ENCODE measurements around the gene SCGB2A2. TPM values are rescaled to one million over a fixed set of nuclear protein-coding genes. Genes with fewer than 3 reads are reported as not detected.

SCGB2A2 gene
- polyA plus RNA-seq = under 1 TPM in 1 of 3 donors, not detected in 2; 0.22 TPM

GRCh38 chr11:62269654-62270278 is at the start of gene SCGB2A2:
SCGB2A2 (plus strand) TSS chr11:62270158; CDS start chr11:62270217, 59 bp downstream.
- H3K27ac ChIP-seq (ENCODE audit: low read depth, low read length) = no peak within 1 kb of the TSS
- WGBS, 3 donors = 69 to 77% (median 75%) methylated on average over 10 of the region's 10 CpGs

GRCh38 chr11:62221498-62221897 is 48.5 kb upstream of the SCGB2A2 start:
- no peak overlapping the region for H3K27ac ChIP-seq (ENCODE audit: low read depth, low read length)
- 90 to 95% (median 93%) methylated on average over 3 of the region's 3 CpGs for WGBS, 3 donors

GRCh38 chr11:62223095-62223494 is 46.9 kb upstream of the SCGB2A2 start:
- no peak overlapping the region for H3K27ac ChIP-seq (ENCODE audit: low read depth, low read length)

GRCh38 chr11:62233730-62234129 is 36.2 kb upstream of the SCGB2A2 start:
- H3K27ac ChIP-seq (ENCODE audit: low read depth, low read length) = no peak overlapping the region

GRCh38 chr11:62236187-62236586 is 33.8 kb upstream of the SCGB2A2 start:
- 55 to 84% (median 73%) methylated on average over 2 of the region's 2 CpGs for WGBS, 3 donors
- no peak overlapping the region for H3K27ac ChIP-seq (ENCODE audit: low read depth, low read length)

GRCh38 chr11:62237499-62237898 is 32.5 kb upstream of the SCGB2A2 start:
- whole genome bisulfite sequencing, 3 donors = 66 to 69% (median 69%) methylated on average over 4 of the region's 4 CpGs
- no peak overlapping the region for H3K27ac ChIP-seq (ENCODE audit: low read depth, low read length)

GRCh38 chr11:62238151-62238550 is 31.8 kb upstream of the SCGB2A2 start:
- 72 to 85% (median 82%) methylated on average over 4 of the region's 4 CpGs for WGBS, 3 donors

GRCh38 chr11:62241095-62241494 is 28.9 kb upstream of the SCGB2A2 start:
- 80 to 96% (median 81%) methylated on average over 3 of the region's 3 CpGs for WGBS, 3 donors
- H3K27ac ChIP-seq (ENCODE audit: low read depth, low read length) = no peak overlapping the region

More at GRCh38 chr11:62238151-62238550, 31.8 kb upstream of the SCGB2A2 start:
- H3K27ac ChIP-seq (ENCODE audit: low read depth, low read length) = no peak overlapping the region

- 16 to 30% (median 18%) methylated on average over 3 of the region's 3 CpGs for WGBS, 3 donors
- H3K27ac ChIP-seq (ENCODE audit: low read depth, low read length) = no peak within 1 kb of the TSS
Observed at GRCh38 chr11:62242021-62242420, 27.9 kb upstream of the SCGB2A2 start, which contains the start of gene SCGB1D2. SCGB1D2 (plus strand) TSS chr11:62242239; CDS start chr11:62242308, 69 bp downstream.

GRCh38 chr11:62245271-62245753 is 24.6 kb upstream of the SCGB2A2 start:
- 15 to 17% (median 15%) methylated on average over 6 of the region's 6 CpGs for WGBS, 3 donors
- H3K27ac ChIP-seq (ENCODE audit: low read depth, low read length) = no peak overlapping the region

GRCh38 chr11:62251698-62252097 is 18.3 kb upstream of the SCGB2A2 start:
- H3K27ac ChIP-seq (ENCODE audit: low read depth, low read length) = no peak overlapping the region
- 60 to 61% (median 60%) methylated on average over 4 of the region's 4 CpGs for WGBS, 3 donors

GRCh38 chr11:62253999-62254542 is 15.9 kb upstream of the SCGB2A2 start:
- 54 to 65% (median 62%) methylated on average over 3 of the region's 3 CpGs for WGBS, 3 donors

GRCh38 chr11:62256281-62256680 is 13.7 kb upstream of the SCGB2A2 start:
- H3K27ac ChIP-seq (ENCODE audit: low read depth, low read length) = no peak overlapping the region
- WGBS, 3 donors = 73 to 95% (median 89%) methylated on average over 2 of the region's 2 CpGs

More at GRCh38 chr11:62253999-62254542, 15.9 kb upstream of the SCGB2A2 start:
- H3K27ac ChIP-seq (ENCODE audit: low read depth, low read length) = no peak overlapping the region

- 66 to 79% (median 74%) methylated on average over 6 of the region's 6 CpGs for WGBS, 3 donors
- H3K27ac ChIP-seq (ENCODE audit: low read depth, low read length) = no peak overlapping the region
Observed at GRCh38 chr11:62260261-62260953, 9.6 kb upstream of the SCGB2A2 start.

GRCh38 chr11:62264004-62264403 is 6.0 kb upstream of the SCGB2A2 start:
- H3K27ac ChIP-seq (ENCODE audit: low read depth, low read length) = no peak overlapping the region
- WGBS, 3 donors = 83 to 88% (median 85%) methylated on average over 1 of the region's 1 CpG

- 60 to 78% (median 69%) methylated on average over 4 of the region's 4 CpGs for WGBS, 3 donors
- H3K27ac ChIP-seq (ENCODE audit: low read depth, low read length) = no peak overlapping the region
Observed at GRCh38 chr11:62266558-62266957, 3.4 kb upstream of the SCGB2A2 start.

- H3K27ac ChIP-seq (ENCODE audit: low read depth, low read length) = no peak overlapping the region
- WGBS, 3 donors = 86 to 97% (median 94%) methylated on average over 1 of the region's 1 CpG
Observed at GRCh38 chr11:62267050-62267449, 2.9 kb upstream of the SCGB2A2 start.

GRCh38 chr11:62267576-62267975 is 2.4 kb upstream of the SCGB2A2 start:
- no peak overlapping the region for H3K27ac ChIP-seq (ENCODE audit: low read depth, low read length)
- 63 to 82% (median 68%) methylated on average over 3 of the region's 3 CpGs for WGBS, 3 donors

- 74 to 86% (median 84%) methylated on average over 5 of the region's 5 CpGs for WGBS, 3 donors
Observed at GRCh38 chr11:62273284-62273683, 3.3 kb downstream of the SCGB2A2 start.

More at GRCh38 chr11:62273284-62273683, 3.3 kb downstream of the SCGB2A2 start:
- H3K27ac ChIP-seq (ENCODE audit: low read depth, low read length) = no peak overlapping the region

All from adipose tissue (tissue), 3 donors.